Heart right ventricle (tissue), 16 donors: Measurements from ENCODE around the gene TCF3. TPM values are rescaled to one million over a fixed set of nuclear protein-coding genes. Genes with fewer than 3 reads are reported as not detected.

Experiments
- ATAC-seq, 8 donors: fragments of 200-7000 bp; cut with Tn5 transposase; one replicate each; pipeline ENCODE4 v1.9.1; 2020; ENCODE audit warnings: mild to moderate bottlenecking in 8 of 8, moderate library complexity in 8 of 8, moderate number of reproducible peaks in 1 of 8
- DNase-seq, 2 donors: peaks; one replicate each; pipeline ENCODE4 v3.0.0-alpha.2; 2020
- H3K27ac ChIP-seq, 10 donors: fragments of 200-600 bp; sonication (generic) in 2 of 10; one replicate each; pipeline versions ENCODE4 v1.5.0 to v1.8.0; 2020 to 2022; ENCODE audit warnings: mild to moderate bottlenecking in 3 of 10
- H3K27me3 ChIP-seq, 7 donors: fragments of 200-600 bp; one replicate each; pipeline ENCODE4 v1.8.0; 2021 to 2022; ENCODE audit warnings: mild to moderate bottlenecking in 2 of 7
- H3K36me3 ChIP-seq, 9 donors: fragments of 200-600 bp; sonication (generic) in 1 of 9; one replicate each; pipeline versions ENCODE4 v1.5.0 to v1.8.0; 2020 to 2022; ENCODE audit warnings: mild to moderate bottlenecking in 2 of 9
- H3K4me1 ChIP-seq, 9 donors: fragments of 200-600 bp; sonication (generic) in 1 of 9; one replicate each; pipeline versions ENCODE4 v1.5.0 to v1.8.0; 2020 to 2022; ENCODE audit warnings: mild to moderate bottlenecking in 4 of 9
- H3K4me3 ChIP-seq, 10 donors: fragments of 200-600 bp; sonication (generic) in 2 of 10; one replicate each; pipeline versions ENCODE4 v1.5.0 to v1.8.0; 2020 to 2022; ENCODE audit warnings: mild to moderate bottlenecking in 7 of 10, moderate library complexity in 2 of 10
- H3K9me3 ChIP-seq, 11 donors: fragments of 200-600 bp in 10 of 11; sonication (generic) in 2 of 11; one replicate each; pipeline versions ENCODE4 v1.5.0 to v1.8.0; 2013 to 2022; ENCODE audit warnings: mild to moderate bottlenecking in 2 of 11, control low read depth in 1 of 11, moderate library complexity in 1 of 11
- WGBS, 2 donors: extraction: QIAGEN DNeasy Blood & Tissue Kit; methylation state at CpG; one replicate each; pipeline ENCODE4 v1.1.7; 2013; ENCODE audit warnings: inconsistent platforms in 1 of 2; 5-methylcytosine and 5-hydroxymethylcytosine counted together
- intact Hi-C, 10 donors: fragments of 100-400 bp; cut with DNase I; formaldehyde crosslinking; loops; one replicate each; pipeline versions ENCODE4 v1.11.1 to v1.14.2; 2022
- polyA plus RNA-seq, 2 donors: library from polyadenylated mRNA; stranded (reverse); fragments of 200-250 nt; gene quantifications; one replicate each; pipeline ENCODE4 v1.2.3, GENCODE V29; 2013
- total RNA-seq, 10 donors: library from RNA; stranded (reverse); fragmentation: NEBNext Ultra II Directional in 3 of 10; extraction: Animal tissue kit (Norgen Biotek cat#: 25700) in 3 of 10; gene quantifications; one replicate each; pipeline versions ENCODE4 v1.2.1 to v1.2.4, GENCODE V29; 2021 to 2023
- TF ChIP-seq, protein P1 (sequence below), 9 donors: fragments of 200-600 bp; sonication (generic) in 2 of 9; IDR thresholded peaks; one replicate each; pipeline versions ENCODE4 v1.5.0 to v1.8.0; 2021 to 2022; ENCODE audit warnings: antibody characterized with exemption in 9 of 9, mild to moderate bottlenecking in 5 of 9, moderate library complexity in 1 of 9
- donor health status: Arrhythmogenic right ventricular cardiomyopathy.
- donor health status: ischemic (EF 13 %, LVEDD 7.1; RV severe dilation, severe dysfunction).
- donor health status: healthy with polysubstance abuse.
- donor health status: DM: no; HTN: yes; CAD: no.
- donor health status: DM: no; HTN: no; CAD: no.
- donor health status: ischemic (EF 25% LVEDD 6.9; RV normal size, moderate dysfunction).
- donor health status: ischemic (EF 25% LVEDD 5.7; RV mildly dilated, moderate dysfunction).
- donor health status: healthy.
- donor health status: DM: yes; HTN: yes; CAD: no.
- donor health status: Ischemic cardiomyopathy.
- donor health status: ischemic (EF 35%, LVEDD 5.7; RV mildly dilated, moderate dysfunction).
- donor health status: nonischemic (EF 11% LVEDD 7.7; RV severe dilation, severe dysfunction).
- donor health status: DM: yes; HTN: yes; CAD: no.
- donor health status: PGD.
- donor health status: ischemic (EF 29% LVEDD 5.4; RV normal size, mild dysfunction).
- donor health status: nonischemic (EF 23%, LVEDD 6.1; RV moderate dilation, normal function).

Gene TCF3
- total and polyA plus RNA-seq, 12 donors: 12.4 to 38.1 (median 19.5) TPM

- intact Hi-C loops: no loop called here
- peaks cover 0 to 13% (median 0%) of the 10 kb centered on the region in 9 donors for H3K4me1 ChIP-seq
- H3K27me3 ChIP-seq: no peaks in the 10 kb centered on the region
- H3K27ac ChIP-seq: peak overlapping the region in 1 of 10 donors; percentile 39
- ATAC-seq (peak in 3 of 8 donors; percentile 2 to 19 (median 4)), DNase-seq (no peak)
- 87 to 89% methylated on average over 30 of the region's 30 CpGs for WGBS, 2 donors
- no peaks in the 10 kb centered on the region for H3K9me3 ChIP-seq
- no peak overlapping the region for H3K4me3 ChIP-seq
- H3K36me3 ChIP-seq: peaks cover 0 to 58% (median 20%) of the 10 kb centered on the region in 9 donors
- TF ChIP-seq, protein P1, sequence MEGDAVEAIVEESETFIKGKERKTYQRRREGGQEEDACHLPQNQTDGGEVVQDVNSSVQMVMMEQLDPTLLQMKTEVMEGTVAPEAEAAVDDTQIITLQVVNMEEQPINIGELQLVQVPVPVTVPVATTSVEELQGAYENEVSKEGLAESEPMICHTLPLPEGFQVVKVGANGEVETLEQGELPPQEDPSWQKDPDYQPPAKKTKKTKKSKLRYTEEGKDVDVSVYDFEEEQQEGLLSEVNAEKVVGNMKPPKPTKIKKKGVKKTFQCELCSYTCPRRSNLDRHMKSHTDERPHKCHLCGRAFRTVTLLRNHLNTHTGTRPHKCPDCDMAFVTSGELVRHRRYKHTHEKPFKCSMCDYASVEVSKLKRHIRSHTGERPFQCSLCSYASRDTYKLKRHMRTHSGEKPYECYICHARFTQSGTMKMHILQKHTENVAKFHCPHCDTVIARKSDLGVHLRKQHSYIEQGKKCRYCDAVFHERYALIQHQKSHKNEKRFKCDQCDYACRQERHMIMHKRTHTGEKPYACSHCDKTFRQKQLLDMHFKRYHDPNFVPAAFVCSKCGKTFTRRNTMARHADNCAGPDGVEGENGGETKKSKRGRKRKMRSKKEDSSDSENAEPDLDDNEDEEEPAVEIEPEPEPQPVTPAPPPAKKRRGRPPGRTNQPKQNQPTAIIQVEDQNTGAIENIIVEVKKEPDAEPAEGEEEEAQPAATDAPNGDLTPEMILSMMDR (IDR thresholded peaks at IDR 0.05): no peak
Observed at GRCh38 chr19:1576242-1577089, 75.9 kb downstream of the TCF3 start.

DNA sequence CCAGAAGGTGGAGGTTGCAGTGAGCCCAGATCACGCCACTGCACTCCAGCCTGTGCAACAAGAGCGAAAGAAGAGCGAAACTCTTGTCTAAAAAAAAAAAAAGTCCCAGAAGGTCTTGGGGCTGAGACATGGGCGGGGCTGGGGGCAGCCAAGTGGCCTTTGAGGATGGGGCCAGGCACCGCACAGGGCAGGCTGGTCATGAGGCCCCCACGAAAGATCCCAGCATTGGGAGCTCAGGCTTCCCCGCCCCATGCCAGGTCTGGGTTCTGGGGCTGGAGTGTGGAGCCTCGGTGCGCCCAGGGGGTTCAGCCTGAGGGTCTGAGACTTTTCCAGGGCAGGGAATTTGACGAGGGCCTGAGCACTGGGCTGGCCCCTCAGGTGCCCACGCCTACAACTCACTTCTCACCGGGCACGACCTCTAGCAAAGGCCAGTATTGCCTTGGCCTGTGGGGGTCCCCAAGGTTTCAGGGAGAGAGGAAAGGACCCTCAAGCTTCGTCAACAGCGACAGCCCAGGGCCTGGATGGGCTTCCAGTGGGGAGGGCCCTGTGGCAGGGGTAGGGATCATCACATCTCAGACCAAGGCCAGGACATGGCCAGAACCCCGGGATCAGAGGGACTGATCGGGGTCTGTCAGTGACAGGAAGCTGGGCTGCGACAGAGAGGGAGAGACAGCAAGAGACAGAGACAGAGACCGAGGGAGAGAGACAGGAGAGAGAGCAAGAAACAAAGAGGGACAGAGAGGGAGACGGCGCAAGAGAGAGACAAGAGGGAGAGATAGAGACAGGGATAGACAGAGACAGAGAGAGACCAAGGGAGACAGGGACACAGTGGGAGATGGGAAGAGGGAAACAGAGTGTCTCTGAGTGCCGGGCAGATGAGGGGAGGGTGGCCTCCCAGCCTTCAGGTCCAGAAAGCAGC lies 76.8 kb downstream of the TCF3 start:
- DNase-seq (no peak), ATAC-seq (no peak)
- TF ChIP-seq, protein P1 (IDR thresholded peaks at IDR 0.05): no peak
- WGBS, 2 donors: 87% methylated on average over 22 of the region's 22 CpGs
- Histone ChIP-seq H3K4me3 (no peak overlapping the region), H3K27me3 (no peaks in the 10 kb centered on the region), H3K27ac (no peak overlapping the region), H3K4me1 (peaks cover 0 to 13% (median 0%) of the 10 kb centered on the region in 9 donors), H3K36me3 (peaks cover 0 to 49% (median 11%) of the 10 kb centered on the region in 9 donors), H3K9me3 (no peaks in the 10 kb centered on the region)
- intact Hi-C loops: no loop called here

- H3K4me1 ChIP-seq: peaks cover 0 to 13% (median 0%) of the 10 kb centered on the region in 9 donors
- peaks cover 0 to 39% (median 6%) of the 10 kb centered on the region in 9 donors for H3K36me3 ChIP-seq
- no peak for DNase-seq
- no peak for ATAC-seq
- intact Hi-C loops: no loop called here
- H3K9me3 ChIP-seq: no peaks in the 10 kb centered on the region
- H3K27me3 ChIP-seq: no peaks in the 10 kb centered on the region
- H3K4me3 ChIP-seq: no peak overlapping the region
- TF ChIP-seq, protein P1 (IDR thresholded peaks at IDR 0.05): no peak
- no peak overlapping the region for H3K27ac ChIP-seq
- WGBS, 2 donors: 89 to 91% methylated on average over 34 of the region's 34 CpGs
Observed at GRCh38 chr19:1574354-1575136, 77.9 kb downstream of the TCF3 start.
